OCI-LY1 (cell line): ENCODE results near the gene FRS2.

Experiments used
- H2AFZ ChIP-seq: fragments of 200-600 bp; sonication (generic), shearing (Covaris generic); 2 replicates; pipeline ENCODE4 v1.6.0; 2014; ENCODE audit warnings: antibody characterized with exemption, mild to moderate bottlenecking, low read length
- H3F3A ChIP-seq: fragments of 200-600 bp; sonication (generic), shearing (Covaris generic); 2 replicates; pipeline ENCODE4 v1.6.0; 2014; ENCODE audit warnings: mild to moderate bottlenecking, antibody characterized with exemption, low read length, moderate library complexity; ENCODE audit not compliant: insufficient read depth
- H3K27ac ChIP-seq: fragments of 200-600 bp; sonication (generic); 2 replicates; pipeline ENCODE4 v1.5.1; 2014; ENCODE audit warnings: low read length, mixed run types, mild to moderate bottlenecking, low read depth; ENCODE audit not compliant: poor library complexity, severe bottlenecking
- H3K27me3 ChIP-seq: fragments of 200-600 bp; sonication (generic); 2 replicates; pipeline ENCODE4 v1.6.0; 2014; ENCODE audit warnings: antibody characterized with exemption, mild to moderate bottlenecking, low read length, moderate library complexity; ENCODE audit not compliant: insufficient read depth
- H3K36me3 ChIP-seq: fragments of 200-600 bp; sonication (generic); 2 replicates; pipeline ENCODE4 v1.6.1; 2014; ENCODE audit warnings: mild to moderate bottlenecking, antibody characterized with exemption, low read length, moderate library complexity, mixed read lengths; ENCODE audit not compliant: insufficient read depth
- H3K4me1 ChIP-seq: fragments of 200-600 bp; sonication (generic); 2 replicates; pipeline ENCODE4 v1.5.1; 2014; ENCODE audit warnings: mild to moderate bottlenecking, low read length, moderate library complexity; ENCODE audit not compliant: insufficient read depth, severe bottlenecking
- H3K4me2 ChIP-seq: fragments of 200-600 bp; sonication (generic), shearing (Covaris generic); 2 replicates; pipeline ENCODE4 v1.6.1; 2014; ENCODE audit warnings: low read length
- H3K4me3 ChIP-seq: fragments of 200-600 bp; sonication (generic); 2 replicates; pipeline ENCODE4 v1.5.1; 2014; ENCODE audit warnings: low read length, low read depth, mild to moderate bottlenecking, mixed read lengths; ENCODE audit not compliant: poor library complexity, severe bottlenecking
- H3K79me2 ChIP-seq: fragments of 200-600 bp; shearing (Covaris generic); 2 replicates; pipeline ENCODE4 v1.6.1; 2016; ENCODE audit warnings: mixed run types, low read length, mixed read lengths; ENCODE audit not compliant: insufficient read depth
- H3K9ac ChIP-seq: fragments of 200-600 bp; sonication (generic), shearing (Covaris generic); 2 replicates; pipeline ENCODE4 v1.6.1; 2014; ENCODE audit warnings: mild to moderate bottlenecking, low read length, mixed read lengths
- H3K9me2 ChIP-seq: fragments of 200-600 bp; sonication (generic), shearing (Covaris generic); 2 replicates; pipeline ENCODE4 v1.6.1; 2014; ENCODE audit warnings: low read depth, mild to moderate bottlenecking, low read length, mixed read lengths
- H3K9me3 ChIP-seq: fragments of 200-600 bp; shearing (Covaris generic); 2 replicates; pipeline ENCODE4 v1.6.1; 2014; ENCODE audit warnings: low read length, mixed read lengths
- H4K20me1 ChIP-seq: fragments of 200-600 bp; sonication (generic), shearing (Covaris generic); 2 replicates; pipeline ENCODE4 v1.6.0; 2016; ENCODE audit warnings: mild to moderate bottlenecking, low read length; ENCODE audit not compliant: insufficient read depth
- EZH2 ChIP-seq: fragments of 200-600 bp; sonication (generic), shearing (Covaris generic); IDR thresholded peaks from 2 replicates; pipeline ENCODE4 v1.8.0; 2017; ENCODE audit warnings: borderline replicate concordance, mixed run types, mild to moderate bottlenecking, antibody characterized with exemption, low read length, moderate library complexity, mixed read lengths
- TF ChIP-seq, protein P1 (sequence below): fragments of 200-600 bp; sonication (generic), shearing (Covaris generic); IDR thresholded peaks from 2 replicates; pipeline ENCODE4 v1.5.1; 2017; ENCODE audit warnings: mild to moderate bottlenecking, antibody characterized with exemption, low read length, moderate library complexity, mixed read lengths

FRS2 gene

DNA sequence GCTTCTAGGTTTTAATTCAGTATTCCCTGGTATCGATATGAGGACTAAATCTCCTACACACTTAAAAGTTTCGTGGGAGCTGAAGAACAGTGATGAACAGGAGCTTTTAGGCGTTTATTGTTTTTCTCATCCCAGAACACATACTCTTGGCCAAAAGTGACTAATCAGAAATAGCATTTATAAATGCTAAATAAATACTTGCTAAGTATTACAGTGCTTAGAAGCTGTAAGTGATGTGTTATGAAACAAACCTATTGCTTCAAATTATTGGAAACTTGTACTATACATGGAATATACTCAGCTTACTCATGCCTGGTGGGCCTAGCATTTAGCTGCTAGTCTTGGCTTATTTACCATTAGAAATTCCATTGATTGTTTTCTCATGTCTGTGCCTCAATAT, 24.9 kb downstream of the FRS2 start:
- Histone ChIP-seq H3K4me2 (no peak overlapping the region), H3K79me2 (peaks cover 10% of the 10 kb centered on the region; the same call in 1 of the 2 replicates), H4K20me1 (no peaks in the 10 kb centered on the region), H3K9me2 (no peaks in the 10 kb centered on the region), H3F3A (no peaks in the 10 kb centered on the region), H3K27me3 (no peaks in the 10 kb centered on the region), H3K9me3 (no peaks in the 10 kb centered on the region), H2AFZ (no peak overlapping the region), H3K36me3 (0 out of 2 replicates have a peak, but pooled peaks cover 9% of the 10 kb centered on the region), H3K27ac (no peak overlapping the region), H3K4me1 (peaks cover 8% of the 10 kb centered on the region), H3K9ac (no peak overlapping the region), H3K4me3 (no peak overlapping the region)
- no peak for TF ChIP-seq EZH2
- TF ChIP-seq, protein P1, sequence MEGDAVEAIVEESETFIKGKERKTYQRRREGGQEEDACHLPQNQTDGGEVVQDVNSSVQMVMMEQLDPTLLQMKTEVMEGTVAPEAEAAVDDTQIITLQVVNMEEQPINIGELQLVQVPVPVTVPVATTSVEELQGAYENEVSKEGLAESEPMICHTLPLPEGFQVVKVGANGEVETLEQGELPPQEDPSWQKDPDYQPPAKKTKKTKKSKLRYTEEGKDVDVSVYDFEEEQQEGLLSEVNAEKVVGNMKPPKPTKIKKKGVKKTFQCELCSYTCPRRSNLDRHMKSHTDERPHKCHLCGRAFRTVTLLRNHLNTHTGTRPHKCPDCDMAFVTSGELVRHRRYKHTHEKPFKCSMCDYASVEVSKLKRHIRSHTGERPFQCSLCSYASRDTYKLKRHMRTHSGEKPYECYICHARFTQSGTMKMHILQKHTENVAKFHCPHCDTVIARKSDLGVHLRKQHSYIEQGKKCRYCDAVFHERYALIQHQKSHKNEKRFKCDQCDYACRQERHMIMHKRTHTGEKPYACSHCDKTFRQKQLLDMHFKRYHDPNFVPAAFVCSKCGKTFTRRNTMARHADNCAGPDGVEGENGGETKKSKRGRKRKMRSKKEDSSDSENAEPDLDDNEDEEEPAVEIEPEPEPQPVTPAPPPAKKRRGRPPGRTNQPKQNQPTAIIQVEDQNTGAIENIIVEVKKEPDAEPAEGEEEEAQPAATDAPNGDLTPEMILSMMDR = no peak

DNA sequence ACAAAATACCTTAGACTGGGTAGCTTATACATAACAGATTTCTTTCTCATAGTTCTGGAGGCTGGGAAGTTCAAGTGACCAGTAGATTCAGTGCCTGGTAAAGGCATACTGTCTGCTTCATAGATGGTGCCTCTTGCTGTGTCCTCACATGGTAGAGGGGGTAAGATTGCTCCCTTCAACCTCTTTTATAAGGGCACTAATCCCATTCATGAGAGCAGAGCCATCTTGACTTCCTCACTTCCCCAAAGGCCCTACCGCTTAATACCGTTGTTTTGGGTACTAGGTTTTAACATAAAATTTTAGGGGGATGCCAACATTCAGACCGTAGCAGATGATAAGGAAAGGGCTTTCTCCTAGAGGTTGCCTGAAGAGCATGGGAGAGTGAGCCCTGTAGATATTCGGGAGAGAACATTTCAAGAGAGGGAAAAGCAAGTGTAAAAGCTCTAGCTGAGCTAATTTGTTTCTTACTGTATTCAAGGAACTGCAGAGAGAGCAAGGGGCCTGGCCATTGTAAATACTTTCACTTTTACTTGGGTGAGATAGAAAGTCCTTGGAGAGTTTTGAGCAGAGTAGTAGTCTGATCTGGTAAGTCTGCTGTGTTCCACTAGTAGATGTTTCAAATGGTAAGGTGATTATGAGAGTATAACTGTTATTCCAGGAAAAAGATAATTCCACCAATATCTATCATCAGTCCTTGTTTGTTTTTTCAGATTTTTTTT, 27.3 kb downstream of the FRS2 start:
- Histone ChIP-seq H3K9me2 (no peaks in the 10 kb centered on the region), H3K4me3 (no peak overlapping the region), H4K20me1 (no peaks in the 10 kb centered on the region), H3F3A (no peaks in the 10 kb centered on the region), H3K9me3 (no peaks in the 10 kb centered on the region), H3K9ac (no peak overlapping the region), H3K27me3 (no peaks in the 10 kb centered on the region), H3K79me2 (peaks cover 14% of the 10 kb centered on the region; the same call in 1 of the 2 replicates), H3K4me2 (0 out of 2 replicates have a peak overlapping the region, but pooled peaks have one; percentile 3), H3K4me1 (peaks cover 11% of the 10 kb centered on the region), H3K27ac (no peak overlapping the region), H2AFZ (no peak overlapping the region), H3K36me3 (0 out of 2 replicates have a peak, but pooled peaks cover 4% of the 10 kb centered on the region)
- TF ChIP-seq, protein P1 = no peak
- no peak for TF ChIP-seq EZH2

DNA sequence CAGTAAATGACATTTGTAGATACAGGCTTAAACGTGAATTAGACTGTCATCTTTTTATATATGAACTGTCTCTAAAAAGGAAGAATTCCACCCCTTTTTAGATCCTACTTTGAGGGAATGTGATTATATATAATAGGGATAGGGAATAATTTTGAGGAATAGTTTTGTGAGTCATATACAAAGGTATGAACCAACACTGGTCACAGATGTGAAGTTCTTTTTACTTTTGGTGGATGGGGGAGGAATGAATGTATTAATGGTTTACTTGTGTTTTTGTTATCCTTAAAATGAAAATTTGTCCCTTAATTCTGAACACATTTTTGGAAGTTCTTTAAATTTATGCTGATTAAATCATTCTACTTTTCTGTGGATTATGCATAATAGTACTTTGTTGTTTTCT, 30.4 kb downstream of the FRS2 start:
- Histone ChIP-seq H3K27ac (no peak overlapping the region), H3K9ac (no peak overlapping the region), H3K36me3 (0 out of 2 replicates have a peak, but pooled peaks cover 6% of the 10 kb centered on the region), H2AFZ (no peak overlapping the region), H3K79me2 (peaks cover 16% of the 10 kb centered on the region; the same call in 1 of the 2 replicates), H3K4me1 (peaks cover 11% of the 10 kb centered on the region), H3K9me3 (no peaks in the 10 kb centered on the region), H4K20me1 (no peaks in the 10 kb centered on the region), H3K27me3 (no peaks in the 10 kb centered on the region), H3K9me2 (no peaks in the 10 kb centered on the region), H3K4me3 (no peak overlapping the region), H3F3A (no peaks in the 10 kb centered on the region), H3K4me2 (no peak overlapping the region)
- TF ChIP-seq, protein P1 = no peak
- TF ChIP-seq EZH2 = no peak
